Stimulated activated naive CD4-positive, alpha-beta T cell treated with Interleukin-2 at 50 U/mL for 16 hours (primary cell): ENCODE data around the gene LZTS3.
A peak's percentile ranks its signal among the peaks of the same experiment; 100 is the strongest.
"Not testable (repeated sequence)": the region's sequence is repeated elsewhere in the genome, so short reads cannot be mapped to it uniquely, and the experiment has no call there.

Experiments
- DNase-seq: peaks from one replicate; lab custom pipeline; 2025; lab: John Stamatoyannopoulos, UW

LZTS3 gene

DNA sequence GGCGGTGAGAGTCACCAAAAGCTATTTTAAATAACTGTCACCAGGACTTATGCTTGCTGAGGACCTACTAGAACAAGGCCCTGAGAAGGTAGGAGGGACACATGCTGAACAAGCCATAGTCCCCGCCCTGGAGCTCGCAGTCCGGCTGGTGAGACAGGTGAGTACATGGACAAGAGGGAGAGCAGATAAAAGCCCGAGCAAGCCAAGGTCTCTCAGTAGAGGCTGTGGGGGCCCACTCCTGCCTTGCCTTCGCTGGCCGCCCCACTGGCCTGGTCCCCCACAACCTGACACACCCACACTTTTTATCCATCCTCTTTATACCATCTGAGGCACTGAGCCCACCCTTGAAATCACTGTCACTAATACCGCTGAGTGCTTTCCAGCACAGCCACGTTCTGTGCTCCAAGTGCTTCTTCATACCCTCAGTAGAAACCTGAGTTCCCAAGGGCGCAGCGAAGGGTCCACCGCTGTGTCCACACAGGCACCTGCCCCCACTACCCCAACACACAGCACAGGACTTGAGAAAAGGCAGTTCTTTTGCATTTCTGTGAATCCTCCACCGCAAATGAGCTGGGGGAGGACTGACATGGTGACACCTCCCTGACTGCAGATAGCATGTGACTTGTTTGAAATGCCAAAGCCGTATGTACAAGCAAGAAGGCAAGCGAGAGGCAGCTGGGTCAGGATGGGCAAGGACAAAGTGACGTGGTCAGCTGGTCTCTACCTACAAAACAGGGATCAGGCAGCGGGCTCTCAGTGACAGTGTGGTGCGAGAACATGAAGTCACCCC lies 19.1 kb upstream of the LZTS3 start:
- DNase-seq = no peak

DNA sequence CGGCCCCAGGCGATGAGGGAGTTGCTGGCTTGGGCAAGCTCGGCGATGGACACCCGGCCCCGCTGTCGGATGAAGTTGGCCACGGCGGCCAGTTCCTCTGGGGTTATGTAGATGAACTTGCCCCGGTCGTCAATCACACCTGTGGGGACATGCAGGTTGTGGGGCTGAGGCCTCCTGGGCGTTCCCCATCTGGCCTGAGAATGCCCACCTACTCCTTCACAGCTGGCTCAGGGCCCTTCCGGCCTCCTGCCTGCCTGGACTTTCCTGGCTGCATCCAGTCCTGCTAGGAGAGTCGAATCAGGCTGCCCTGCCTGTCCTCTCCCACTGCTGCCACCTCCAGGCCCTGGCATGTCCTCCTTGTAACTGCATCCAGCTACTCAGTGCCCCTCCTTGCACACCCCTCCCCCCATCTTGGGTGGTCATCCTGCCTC lies 17.3 kb upstream of the LZTS3 start:
- no peak for DNase-seq

DNA sequence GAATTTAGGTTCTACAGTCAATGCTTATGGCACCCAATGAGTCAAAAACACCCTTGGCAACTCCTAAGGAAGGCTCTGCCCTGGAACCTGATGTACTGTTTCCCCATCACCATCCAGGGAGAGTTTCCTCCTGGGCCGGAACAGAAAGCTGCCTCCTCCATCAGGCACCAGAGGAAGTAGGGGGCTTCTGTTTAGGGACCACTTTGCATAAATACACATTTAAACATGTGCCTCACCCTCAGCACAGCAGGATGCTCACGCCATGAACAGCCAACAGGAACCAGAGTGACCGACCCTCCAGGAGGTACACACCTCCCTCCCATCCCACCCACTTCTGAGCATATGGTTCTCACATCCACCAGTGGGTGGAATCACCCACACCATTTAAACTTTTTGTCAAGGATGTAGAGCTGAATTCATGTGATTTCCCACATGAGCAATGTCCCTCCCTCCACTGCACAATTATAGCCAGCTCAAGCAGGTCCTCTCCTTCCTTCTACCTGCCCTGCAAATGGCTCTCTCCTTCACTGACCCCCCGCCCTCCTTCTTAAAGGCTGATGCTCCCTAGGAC lies 16.3 kb upstream of the LZTS3 start:
- no peak for DNase-seq

DNA sequence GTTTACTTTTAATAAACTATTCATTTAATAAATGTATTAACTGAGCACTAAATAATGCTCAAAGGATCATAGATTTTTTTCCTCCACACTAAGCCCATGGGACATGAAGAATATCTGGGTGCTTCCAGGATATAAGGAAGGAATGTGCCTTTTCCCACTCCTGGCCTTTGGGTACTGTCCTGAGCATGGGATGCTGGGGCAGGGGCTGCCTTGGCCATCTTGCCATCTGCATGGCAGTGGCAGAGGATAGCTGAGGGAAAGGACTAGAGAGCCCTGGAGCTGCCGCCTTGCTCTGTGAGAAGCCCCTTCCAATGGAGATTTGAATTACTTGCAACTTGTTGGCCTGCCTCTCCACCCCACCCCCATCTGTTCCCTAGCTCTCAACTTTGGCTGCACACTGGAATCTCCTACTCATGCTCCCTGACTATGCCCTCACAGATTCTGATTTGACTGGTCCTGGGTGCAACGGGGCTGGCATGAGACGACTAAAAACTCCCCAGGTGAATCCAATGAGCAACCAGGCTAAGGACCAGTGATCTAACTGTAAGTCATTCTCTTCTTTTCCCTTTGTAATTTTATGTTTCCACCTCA lies 15.6 kb upstream of the LZTS3 start:
- DNase-seq = no peak

DNA sequence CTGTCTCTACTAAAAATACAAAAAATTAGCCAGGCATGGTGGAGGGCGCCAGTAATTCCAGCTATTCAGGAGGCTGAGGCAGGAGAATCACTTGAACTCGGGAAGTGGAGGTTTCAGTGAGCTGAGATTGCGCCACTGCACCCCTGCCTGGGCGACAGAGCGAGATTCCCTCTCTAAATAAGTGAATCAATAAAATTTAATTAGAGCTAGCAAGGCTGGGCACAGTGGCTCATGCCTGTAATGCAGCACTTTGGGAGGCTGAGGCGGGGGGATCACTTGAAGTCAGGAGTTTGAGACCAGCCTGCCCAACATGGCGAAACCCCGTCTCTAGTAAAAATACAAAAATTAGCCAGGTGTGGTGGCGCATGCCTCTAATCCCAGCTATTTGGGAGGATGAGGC lies 14.5 kb upstream of the LZTS3 start:
- DNase-seq = not testable (repeated sequence)

DNA sequence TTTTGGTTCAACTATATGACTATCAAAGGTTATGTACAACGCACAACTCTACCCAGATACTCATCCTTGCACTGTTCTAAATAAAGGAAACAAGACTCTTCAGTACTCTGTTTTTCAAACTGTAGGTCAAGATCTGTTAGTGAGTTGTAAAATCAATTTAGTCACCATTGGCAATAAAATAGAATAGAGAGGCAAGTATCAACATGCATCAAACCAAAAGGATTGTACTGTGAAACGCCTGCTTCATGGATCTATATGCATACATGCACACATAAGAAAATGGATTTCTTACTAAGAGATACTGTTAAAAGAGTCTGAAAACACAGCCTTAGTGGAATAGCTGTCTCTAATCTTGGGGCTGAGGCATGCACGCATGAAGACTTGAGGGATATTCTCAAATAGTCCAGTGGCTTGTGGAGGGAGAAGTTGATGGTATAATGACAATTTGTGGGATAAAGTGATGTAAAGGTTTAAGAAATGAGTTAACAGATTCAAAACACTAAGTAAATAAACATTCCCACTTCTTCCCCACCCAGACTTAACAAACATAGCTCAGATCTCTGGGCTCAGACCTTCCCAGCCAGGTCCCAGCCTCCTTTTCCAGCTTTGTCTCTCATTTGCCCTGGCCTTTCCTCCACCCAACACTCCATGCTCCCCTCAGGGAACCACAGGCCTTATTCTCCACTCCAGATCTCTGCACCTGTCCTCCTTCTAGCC lies 10.7 kb upstream of the LZTS3 start:
- DNase-seq = no peak

DNA sequence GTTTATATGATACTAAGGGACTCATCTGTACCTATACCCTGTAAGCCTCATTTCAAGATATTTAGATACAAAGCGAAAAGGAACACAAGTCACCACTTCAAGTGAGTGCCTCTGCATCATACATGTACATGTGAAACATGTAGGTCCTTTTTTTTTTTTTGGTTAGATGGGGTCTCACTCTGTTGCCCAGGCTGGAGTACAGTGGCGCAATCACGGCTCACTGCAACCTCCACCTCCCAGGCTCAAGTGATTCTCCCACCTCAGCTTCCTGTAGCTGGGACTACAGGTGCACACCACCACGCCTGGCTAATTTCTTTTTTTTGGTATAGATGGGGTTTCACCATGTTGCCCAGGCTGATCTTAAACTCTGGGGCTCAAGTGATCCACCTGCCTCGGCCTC lies 9.1 kb upstream of the LZTS3 start:
- DNase-seq = not testable (repeated sequence)

DNA sequence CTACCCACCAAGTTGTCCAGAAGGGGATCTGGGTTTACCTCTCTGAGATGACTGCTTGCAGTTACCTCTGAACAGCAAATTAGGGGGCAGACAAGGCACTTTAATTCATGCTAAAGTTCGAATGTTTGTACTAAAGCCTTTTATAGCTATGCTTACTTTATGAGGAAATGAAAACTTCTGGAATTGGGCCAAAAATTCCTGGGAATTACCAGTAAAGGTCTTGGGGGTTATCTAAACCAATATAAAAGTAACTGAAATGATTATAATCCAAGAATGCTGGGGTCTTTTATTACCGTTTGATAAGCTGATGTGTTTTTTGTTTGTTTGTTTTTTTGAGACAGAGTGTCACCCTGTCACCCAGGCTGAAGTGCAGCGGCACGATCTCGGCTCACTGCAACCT lies 7.9 kb upstream of the LZTS3 start:
- no peak for DNase-seq

DNA sequence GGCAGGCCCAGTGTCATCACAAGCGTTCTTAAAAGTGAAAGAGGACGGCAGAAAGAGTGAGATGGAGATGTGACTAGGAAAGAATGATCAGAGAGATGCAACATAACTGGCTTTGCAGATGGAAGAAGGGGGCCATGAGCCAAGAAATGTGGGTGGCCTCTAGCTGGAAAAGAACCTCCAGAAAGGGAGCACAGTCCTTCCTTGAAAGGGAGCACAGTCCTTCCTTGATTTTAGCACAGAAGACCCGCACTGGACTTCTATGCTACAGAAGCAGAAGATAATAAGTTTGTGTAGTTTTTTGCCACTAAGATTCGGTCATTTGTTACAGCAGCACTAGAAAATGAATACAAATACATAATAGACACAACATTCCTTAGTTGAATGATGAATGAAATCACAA lies 7.0 kb upstream of the LZTS3 start:
- no peak for DNase-seq

DNA sequence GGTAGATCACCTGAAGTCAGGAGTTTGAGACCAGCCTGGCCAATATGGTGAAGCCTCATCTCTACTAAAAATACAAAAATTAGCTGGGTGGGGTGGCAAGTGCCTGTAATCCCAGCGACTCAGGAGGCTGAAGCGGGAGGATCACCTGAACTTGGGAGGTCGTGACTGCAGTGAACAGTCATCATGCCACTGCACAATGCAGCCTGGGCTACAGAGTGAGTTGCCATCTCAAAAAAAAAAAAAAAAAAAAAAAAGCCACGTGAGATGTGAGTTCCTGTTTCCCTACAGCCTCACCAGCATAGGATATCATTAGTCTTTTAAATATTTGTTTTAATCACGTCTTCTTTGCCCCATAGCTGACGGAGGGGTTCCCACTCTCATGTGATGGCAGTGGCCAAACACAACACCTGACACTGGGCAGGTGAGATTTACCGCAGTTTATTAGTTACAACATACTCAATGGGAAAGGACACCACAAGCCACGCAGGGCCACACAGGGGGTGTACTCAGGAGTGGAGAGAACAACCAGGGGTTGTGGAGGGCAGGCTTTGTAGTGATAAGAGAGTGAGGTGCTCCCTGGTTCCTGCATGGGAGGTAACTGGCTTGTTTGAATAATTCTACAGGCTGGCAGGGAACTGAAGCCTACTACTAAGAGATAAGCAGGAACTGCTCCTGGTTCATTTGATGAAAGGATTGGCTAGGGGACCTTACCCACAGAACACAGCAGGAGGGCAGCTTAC lies 4.6 kb upstream of the LZTS3 start:
- DNase-seq = no peak

DNA sequence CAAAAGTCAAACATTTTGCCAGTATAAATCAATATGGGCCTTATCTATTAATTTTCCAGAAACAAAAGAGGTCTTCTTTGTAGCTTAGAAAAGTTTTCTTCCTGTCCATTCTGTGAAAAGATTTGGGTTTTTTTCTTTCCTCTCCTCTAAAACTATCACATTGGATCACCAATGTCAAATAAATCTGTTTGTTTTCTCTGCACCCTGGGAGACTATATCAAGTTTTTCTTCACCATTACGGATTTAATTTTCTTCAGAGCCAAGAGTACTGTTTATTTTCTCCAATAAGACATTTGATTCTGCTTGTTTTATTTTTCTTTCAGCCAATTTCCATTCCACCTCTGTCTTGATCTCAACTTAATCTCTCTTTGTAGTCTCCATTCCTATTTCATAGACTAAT lies 1.9 kb upstream of the LZTS3 start:
- no peak for DNase-seq

DNA sequence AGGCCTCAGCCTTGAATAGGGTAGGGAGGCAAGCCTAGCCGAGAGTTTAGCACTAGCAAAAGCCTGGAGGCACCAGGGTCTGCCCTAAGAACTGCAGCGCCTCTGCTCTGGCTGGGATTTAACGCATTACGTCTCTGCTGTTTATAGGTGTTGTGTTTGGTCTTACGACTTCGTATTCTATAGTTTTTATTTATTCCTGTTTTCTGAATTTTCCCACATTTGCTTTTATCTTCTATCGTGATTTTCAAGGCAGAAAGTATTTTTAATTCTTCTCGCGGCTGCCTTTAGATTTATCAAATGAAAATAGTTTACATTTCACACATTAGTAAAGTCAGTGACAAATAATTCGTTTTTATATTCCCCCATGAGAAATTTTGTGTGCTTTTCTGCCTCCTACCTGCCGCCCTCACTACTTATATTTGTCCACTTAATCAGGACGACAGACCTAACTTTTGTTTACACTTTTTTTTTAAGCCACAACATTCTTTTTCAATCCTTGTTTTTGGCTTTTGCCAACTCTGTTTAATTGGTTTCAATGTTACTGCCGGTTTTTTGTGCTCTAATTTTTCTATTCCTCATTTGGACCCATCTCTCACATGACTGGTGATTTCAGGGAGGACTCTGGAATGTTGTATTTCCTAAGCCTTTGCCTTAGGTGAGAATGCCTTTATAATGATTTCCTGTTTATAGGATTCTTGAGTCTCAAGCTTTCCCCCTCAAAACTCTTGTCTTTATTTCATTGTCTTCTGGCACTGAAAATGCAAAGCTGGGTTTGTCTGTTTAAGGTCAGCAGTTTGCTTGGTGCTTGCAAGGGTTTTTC lies 1.3 kb upstream of the LZTS3 start:
- DNase-seq = no peak

DNA sequence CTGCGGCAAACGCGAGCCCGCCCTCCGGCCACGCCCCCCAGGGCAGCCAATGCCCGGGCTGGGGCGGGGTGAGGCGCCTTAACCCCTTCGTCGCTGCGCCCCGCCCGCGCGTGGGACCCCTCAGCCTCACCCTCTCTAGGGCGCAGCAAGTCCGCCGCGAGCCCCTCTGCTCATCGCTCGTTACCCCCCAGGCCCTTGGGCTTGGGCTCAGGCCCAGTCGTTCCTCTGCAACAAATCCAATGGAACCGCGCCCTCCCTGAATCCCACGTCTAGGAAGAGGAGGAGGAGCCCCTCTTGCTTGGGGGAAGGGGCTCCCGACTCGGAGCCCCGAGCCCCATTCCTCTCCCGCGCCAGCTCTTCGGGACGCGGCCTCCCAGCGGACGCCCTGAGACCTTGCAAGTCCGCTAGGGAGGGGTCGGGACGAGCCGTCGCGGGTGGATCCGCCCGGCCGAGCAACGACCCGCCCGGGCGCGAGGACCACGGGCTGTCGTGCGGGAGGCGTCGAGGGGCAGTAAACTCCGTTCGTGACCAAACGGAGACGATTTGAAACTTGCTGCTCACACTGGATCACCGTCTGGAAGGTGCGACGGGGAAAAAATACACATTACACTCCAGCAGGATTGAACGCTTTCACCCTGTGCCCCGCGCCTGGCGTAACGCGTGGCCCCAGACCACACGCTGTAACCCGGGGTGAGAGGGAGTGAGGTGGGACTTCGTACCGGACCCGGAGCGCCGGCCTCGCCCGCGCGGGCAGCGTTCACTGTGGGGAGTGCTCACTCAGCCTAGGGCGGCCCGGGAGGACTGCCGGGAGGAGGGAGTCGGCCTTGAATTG lies 477 bp upstream of the LZTS3 start:
- DNase-seq = peak; percentile 88

DNA sequence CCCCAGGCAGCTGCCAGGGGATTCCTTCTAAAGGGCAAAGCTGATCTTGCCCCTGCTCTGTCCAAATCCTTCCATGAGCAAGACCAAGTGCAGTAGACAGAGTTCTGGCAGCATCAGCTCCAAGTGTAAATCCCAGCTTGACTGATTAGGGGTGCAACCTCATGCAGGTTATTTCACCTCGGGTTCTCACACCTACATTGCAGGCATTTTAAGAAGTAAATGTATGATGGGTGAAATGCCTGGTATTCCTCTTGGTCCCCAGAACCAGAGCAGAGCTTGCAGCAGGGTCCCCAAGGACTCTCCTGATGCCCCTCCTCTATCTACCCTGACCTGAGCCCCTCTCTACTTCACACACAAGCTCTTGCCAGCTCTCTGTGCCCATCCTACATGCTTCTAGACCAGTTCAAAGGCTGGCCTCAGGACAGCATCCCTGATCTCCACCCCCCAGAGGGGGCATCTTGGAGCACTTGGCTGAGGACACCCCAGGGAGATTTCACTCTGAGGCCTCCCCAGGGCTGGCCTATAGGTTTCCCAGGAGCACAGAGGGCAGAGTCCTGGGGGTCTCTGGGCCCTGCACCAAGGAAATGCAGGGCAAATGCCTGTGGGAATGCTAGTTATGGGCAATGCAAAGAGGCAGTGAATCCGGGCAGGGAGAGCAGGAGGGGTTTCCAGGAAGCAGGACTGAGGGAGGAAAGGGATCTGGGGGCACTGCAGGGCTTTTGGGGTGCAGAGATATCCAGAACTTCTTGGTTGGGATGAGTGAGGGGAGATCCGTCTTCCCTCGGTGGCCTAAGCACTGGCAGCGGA lies 1.0 kb downstream of the LZTS3 start:
- no peak for DNase-seq

DNA sequence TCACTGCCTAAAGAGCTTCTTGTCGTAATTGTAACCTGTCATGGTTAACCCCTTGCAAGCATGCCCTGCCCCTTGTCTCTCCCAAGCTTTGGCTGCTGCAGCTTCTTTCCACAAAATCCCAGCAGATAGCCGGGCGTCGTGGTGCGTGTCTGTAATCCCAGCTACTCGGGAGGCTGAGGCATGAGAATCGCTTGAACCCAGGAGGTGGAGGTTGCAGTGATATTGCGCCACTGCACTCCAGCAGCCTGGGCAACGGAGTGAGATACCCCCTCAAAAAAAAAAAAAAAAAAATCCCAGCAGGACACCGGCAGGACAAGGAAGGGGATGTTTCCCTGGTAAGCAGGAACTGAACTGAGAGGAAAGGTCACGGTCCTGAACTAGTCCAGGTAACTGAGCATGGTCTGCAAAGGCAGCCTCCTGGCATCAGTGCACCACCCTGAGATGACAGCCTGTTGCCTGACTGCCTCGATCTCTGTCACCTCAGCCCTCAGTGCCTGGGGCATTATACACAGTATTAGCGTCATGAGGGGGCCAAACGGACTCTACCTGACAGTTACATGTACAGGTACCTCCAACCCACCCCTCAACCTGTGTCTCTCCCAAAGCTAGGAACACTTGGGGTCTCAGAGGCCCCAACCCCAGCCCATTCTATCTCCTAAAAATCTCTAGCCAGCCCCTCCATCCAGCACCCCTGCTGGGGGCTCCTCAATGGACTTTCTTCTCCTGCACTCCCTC lies 1.8 kb downstream of the LZTS3 start:
- no peak for DNase-seq

DNA sequence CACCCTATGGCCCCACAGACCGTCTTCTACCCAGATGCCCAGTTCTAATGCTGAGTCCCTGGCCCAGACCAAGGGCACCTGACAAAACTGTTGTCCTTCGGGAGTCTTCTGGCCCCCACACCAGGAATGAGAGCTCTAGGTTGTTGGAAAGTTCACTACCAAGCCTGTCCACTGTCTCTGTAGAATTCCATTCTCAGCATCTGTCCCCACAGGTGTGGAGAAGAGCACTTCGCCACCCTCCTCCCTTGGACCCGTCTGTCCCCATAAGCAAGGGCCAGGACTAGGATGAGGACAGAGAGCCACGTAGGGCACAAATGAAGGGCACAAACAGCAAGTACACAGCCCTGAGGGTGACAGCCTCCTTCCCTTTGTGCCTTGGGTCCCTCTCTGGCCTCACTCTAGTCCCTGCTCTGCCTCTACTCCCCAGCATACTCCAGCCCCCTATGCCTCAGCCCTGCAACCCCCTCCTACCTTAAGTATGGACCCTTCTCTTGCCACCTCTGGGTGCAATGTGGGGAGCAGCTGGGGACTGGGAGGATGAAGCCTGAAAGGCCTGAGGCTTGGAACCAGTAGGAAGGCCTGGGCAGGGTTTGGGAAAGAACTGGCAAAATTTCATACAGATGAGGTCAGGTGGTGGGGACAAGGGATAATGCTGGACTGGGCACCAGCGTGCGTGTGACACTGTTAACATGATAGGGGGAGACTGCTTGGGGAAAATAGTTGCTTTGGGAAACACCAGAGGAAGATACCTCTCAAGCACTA lies 4.3 kb downstream of the LZTS3 start:
- no peak for DNase-seq

DNA sequence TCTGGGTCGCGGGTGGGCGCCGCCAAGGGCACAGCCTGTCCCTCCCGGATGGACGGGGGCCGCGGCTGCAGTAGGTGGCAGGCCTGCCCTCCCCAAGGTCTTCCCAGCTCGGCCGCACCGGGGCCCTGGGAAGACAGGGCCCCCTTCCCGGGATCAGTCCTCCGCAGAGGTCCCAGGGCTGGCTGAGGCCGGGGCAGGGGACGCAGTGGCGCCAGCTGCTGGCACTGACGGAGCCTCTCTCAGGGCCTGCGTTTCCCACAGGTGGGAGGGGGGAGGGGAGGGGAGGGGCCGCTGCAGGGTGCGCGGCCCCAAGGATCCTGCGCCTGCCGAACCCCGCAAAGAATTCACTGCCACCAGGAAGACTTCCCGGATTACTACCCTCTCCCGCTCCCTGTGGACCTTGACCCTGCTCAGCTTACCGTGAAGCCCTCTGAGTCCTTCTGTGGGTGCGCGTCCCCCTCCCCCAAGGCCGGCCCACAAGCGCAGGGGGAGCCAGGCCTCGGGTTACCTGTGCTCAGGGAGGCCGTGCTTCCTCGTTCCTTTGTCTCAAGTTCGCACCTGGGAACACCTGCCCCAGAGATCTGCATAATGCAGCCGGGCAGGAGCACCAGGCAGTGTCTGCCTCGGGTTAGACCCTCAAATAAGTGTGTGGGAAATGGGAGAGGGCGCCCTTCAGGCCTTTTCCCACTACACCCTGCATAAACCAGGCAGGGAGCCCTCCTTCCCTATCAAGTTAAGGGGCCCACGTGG lies 5.1 kb downstream of the LZTS3 start:
- no peak for DNase-seq
